B cell (primary cell): Measurements from ENCODE around the gene STARD9. TPM values are rescaled to one million over a fixed set of nuclear protein-coding genes. Genes with fewer than 3 reads are reported as not detected.

ENCODE experiments used
- ATAC-seq: fragments of 200-7000 bp; cut with Tn5 transposase; one replicate; pipeline ENCODE4 v1.10.0; 2021; ENCODE audit warnings: low read depth, mild to moderate bottlenecking, moderate number of reproducible peaks, moderate library complexity
- CTCF ChIA-PET: fragments of 350-600 bp; sonication (Branson Sonifier 250); formaldehyde crosslinking; loops from one replicate; lab custom pipeline; 2021; ENCODE audit warnings: antibody characterized with exemption, inconsistent platforms; lab: Charles Lee
- POLR2A ChIA-PET: fragments of 350-600 bp; sonication (Branson Sonifier 250); formaldehyde crosslinking; loops from one replicate; lab custom pipeline; 2021; ENCODE audit warnings: antibody characterized with exemption; lab: Charles Lee
- DNase-seq: peaks from one replicate; pipeline ENCODE4 v3.0.0; 2013
- H2AFZ ChIP-seq: 2 replicates; pipeline ENCODE4 v1.6.1; 2012; ENCODE audit warnings: mild to moderate bottlenecking, low read depth, low read length; ENCODE audit not compliant: insufficient read depth, poor library complexity, severe bottlenecking
- H3K27ac ChIP-seq, 2 donors: 1 replicate in 1 of 2; 2 replicates in 1 of 2; pipeline ENCODE4 v1.5.1; 2012 to 2013; ENCODE audit warnings: low read length in 2 of 2, mild to moderate bottlenecking in 2 of 2, moderate library complexity in 1 of 2
- H3K27me3 ChIP-seq, 4 experiments: fragments of 200-600 bp in 1 of 4; sonication (generic) in 1 of 4; replicated peaks in 1 of 4; 1 replicate in 2 of 4; 2 replicates in 2 of 4; pipeline versions ENCODE4 v1.6.1 to v1.7.0; 2013 to 2016; ENCODE audit warnings: low read length in 3 of 4, mild to moderate bottlenecking in 2 of 4, mixed read lengths in 1 of 4, moderate library complexity in 1 of 4; ENCODE audit not compliant: insufficient read depth in 4 of 4, control insufficient read depth in 3 of 4; ENCODE audit errors: control extremely low read depth in 1 of 4
- H3K36me3 ChIP-seq, 2 experiments: replicated peaks in 1 of 2; 1 replicate in 1 of 2; 2 replicates in 1 of 2; pipeline versions ENCODE4 v1.6.1 to v1.7.1; 2013; ENCODE audit warnings: low read length in 1 of 2; ENCODE audit not compliant: insufficient read depth in 2 of 2, control insufficient read depth in 1 of 2; ENCODE audit errors: control extremely low read depth in 1 of 2, extremely low read depth in 1 of 2
- H3K4me1 ChIP-seq, 2 donors: fragments of 200-600 bp in 1 of 2; sonication (generic) in 1 of 2; 1 replicate in 1 of 2; 2 replicates in 1 of 2; pipeline versions ENCODE4 v1.5.1 to v1.6.1; 2013 to 2017; ENCODE audit warnings: low read length in 2 of 2; ENCODE audit not compliant: control insufficient read depth in 2 of 2, insufficient read depth in 2 of 2
- H3K4me2 ChIP-seq: replicated peaks from 2 replicates; pipeline ENCODE3; 2012; ENCODE audit warnings: mild to moderate bottlenecking, low read depth, low read length; ENCODE audit not compliant: poor library complexity, severe bottlenecking
- H3K4me3 ChIP-seq, 5 experiments: fragments of 200-600 bp in 1 of 5; sonication (generic) in 1 of 5; 1 replicate in 3 of 5; 2 replicates in 2 of 5; pipeline versions ENCODE4 v1.5.1 to v1.7.0; 2011 to 2016; ENCODE audit warnings: low read length in 4 of 5, mild to moderate bottlenecking in 4 of 5, low read depth in 2 of 5, control low read depth in 1 of 5, moderate library complexity in 1 of 5; ENCODE audit not compliant: insufficient read depth in 1 of 5; ENCODE audit errors: control extremely low read depth in 1 of 5, extremely low read depth in 1 of 5
- H3K79me2 ChIP-seq: fragments of 200-600 bp; sonication (generic); one replicate; pipeline ENCODE4 v1.6.0; 2016; ENCODE audit warnings: low read length; ENCODE audit not compliant: control insufficient read depth, insufficient read depth
- H3K9ac ChIP-seq: fragments of 200-600 bp; sonication (generic); 2 replicates; pipeline ENCODE4 v1.6.1; 2017; ENCODE audit warnings: mild to moderate bottlenecking, low read length, moderate library complexity
- H3K9me3 ChIP-seq, 3 donors: one replicate each; pipeline versions ENCODE4 v1.6.1 to v1.7.1; 2013; ENCODE audit warnings: low read length in 2 of 3; ENCODE audit not compliant: control insufficient read depth in 2 of 3, insufficient read depth in 1 of 3; ENCODE audit errors: control extremely low read depth in 1 of 3
- H4K20me1 ChIP-seq: 2 replicates; pipeline ENCODE4 v1.6.0; 2012; ENCODE audit warnings: mild to moderate bottlenecking, low read length; ENCODE audit not compliant: insufficient read depth, control insufficient read depth, poor library complexity, severe bottlenecking
- H3K27ac Mint-ChIP-seq: one replicate; pipeline ENCODE4 v1.8.0; 2021; ENCODE audit warnings: mixed read lengths
- H3K27me3 Mint-ChIP-seq: one replicate; pipeline ENCODE4 v1.8.0; 2021; ENCODE audit warnings: mixed read lengths
- H3K4me1 Mint-ChIP-seq: one replicate; pipeline ENCODE4 v1.8.0; 2021; ENCODE audit warnings: mixed read lengths
- H3K4me3 Mint-ChIP-seq: one replicate; pipeline ENCODE4 v1.8.0; 2021; ENCODE audit warnings: mixed read lengths
- H3K9me3 Mint-ChIP-seq: one replicate; pipeline ENCODE4 v1.8.0; 2022; ENCODE audit warnings: mixed read lengths; ENCODE audit not compliant: insufficient read depth
- EZH2 ChIP-seq: IDR thresholded peaks from 2 replicates; pipeline ENCODE4 v1.6.1; 2012; ENCODE audit warnings: borderline replicate concordance, low read depth, mild to moderate bottlenecking, moderate library complexity, low read length; ENCODE audit not compliant: insufficient read depth, poor library complexity, severe bottlenecking
- WGBS: methylation state at CpG from one replicate; pipeline ENCODE4 v1.1.5; 2013; ENCODE audit warnings: missing lambda C conversion rate; ENCODE audit not compliant: insufficient coverage; 5-methylcytosine and 5-hydroxymethylcytosine counted together
- intact Hi-C: fragments of 100-400 bp; cut with micrococcal nuclease; formaldehyde crosslinking; loops from one replicate; pipeline ENCODE4 v1.10.0; 2022
- polyA plus RNA-seq: library from polyadenylated mRNA; depleted of rRNA; stranded (reverse); fragments of >200 nt; gene quantifications from 2 replicates; pipeline ENCODE4 v1.2.3, GENCODE V29; 2012
- total RNA-seq, 2 donors: library from RNA; stranded (reverse); fragments of 120-200 nt in 1 of 2; gene quantifications; 1 replicate in 1 of 2; 2 replicates in 1 of 2; pipeline versions ENCODE4 v1.2.3 to v1.2.4, GENCODE V29; 2013 to 2022
- TF ChIP-seq, protein P1 (sequence below): fragments of 200-600 bp; IDR thresholded peaks from one replicate; pipeline ENCODE4 v1.8.0; 2022; ENCODE audit warnings: antibody characterized with exemption, mild to moderate bottlenecking

Gene STARD9
- total and polyA plus RNA-seq, 2 donors (not counting 1 experiment from before 2014, with no cell fraction given): 5.0 to 23.1 TPM

DNA sequence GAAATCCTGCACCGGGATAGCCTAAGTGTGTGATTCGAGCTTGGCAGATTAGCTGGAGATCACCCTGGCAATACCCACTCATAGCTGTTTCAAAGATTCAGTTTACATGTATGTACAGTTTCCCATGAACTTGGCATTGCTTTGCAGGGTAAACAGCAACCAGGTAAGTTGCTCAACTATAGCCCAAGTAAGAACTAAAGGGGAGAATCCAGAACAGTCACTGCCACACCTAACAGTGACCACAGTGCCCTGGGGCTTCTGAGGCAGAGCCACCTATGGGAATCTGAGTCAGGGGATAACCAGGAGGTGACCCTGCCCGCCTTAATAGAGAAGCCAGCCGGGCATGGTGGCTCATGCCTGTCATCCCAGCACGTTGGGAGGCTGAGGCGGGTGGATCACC is 145.6 kb downstream of the STARD9 start:
- Mint-ChIP-seq H3K4me1 (no peaks in the 10 kb centered on the region), H3K27ac (no peak overlapping the region), H3K4me3 (no peak overlapping the region), H3K27me3 (no peaks in the 10 kb centered on the region), H3K9me3 (no peaks in the 10 kb centered on the region)
- WGBS: 100% methylated on average over 4 of the region's 6 CpGs
- H4K20me1 ChIP-seq: no peaks in the 10 kb centered on the region
- H3K27ac ChIP-seq: no peak overlapping the region
- ChIA-PET POLR2A (no interaction called here), CTCF (no interaction called here)
- H3K4me2 ChIP-seq: no peak overlapping the region
- no peaks in the 10 kb centered on the region for H3K79me2 ChIP-seq
- H3K4me1 ChIP-seq: no peaks in the 10 kb centered on the region
- ATAC-seq (no peak), DNase-seq (no peak)
- H3K9ac ChIP-seq: no peak overlapping the region
- peaks cover 10 to 36% of the 10 kb centered on the region in 2 experiments for H3K36me3 ChIP-seq
- no peaks in the 10 kb centered on the region for H3K9me3 ChIP-seq
- H2AFZ ChIP-seq: no peak overlapping the region
- intact Hi-C loops: no loop called here
- H3K4me3 ChIP-seq: no peak overlapping the region
- H3K27me3 ChIP-seq: no peaks in the 10 kb centered on the region
- TF ChIP-seq, protein P1, sequence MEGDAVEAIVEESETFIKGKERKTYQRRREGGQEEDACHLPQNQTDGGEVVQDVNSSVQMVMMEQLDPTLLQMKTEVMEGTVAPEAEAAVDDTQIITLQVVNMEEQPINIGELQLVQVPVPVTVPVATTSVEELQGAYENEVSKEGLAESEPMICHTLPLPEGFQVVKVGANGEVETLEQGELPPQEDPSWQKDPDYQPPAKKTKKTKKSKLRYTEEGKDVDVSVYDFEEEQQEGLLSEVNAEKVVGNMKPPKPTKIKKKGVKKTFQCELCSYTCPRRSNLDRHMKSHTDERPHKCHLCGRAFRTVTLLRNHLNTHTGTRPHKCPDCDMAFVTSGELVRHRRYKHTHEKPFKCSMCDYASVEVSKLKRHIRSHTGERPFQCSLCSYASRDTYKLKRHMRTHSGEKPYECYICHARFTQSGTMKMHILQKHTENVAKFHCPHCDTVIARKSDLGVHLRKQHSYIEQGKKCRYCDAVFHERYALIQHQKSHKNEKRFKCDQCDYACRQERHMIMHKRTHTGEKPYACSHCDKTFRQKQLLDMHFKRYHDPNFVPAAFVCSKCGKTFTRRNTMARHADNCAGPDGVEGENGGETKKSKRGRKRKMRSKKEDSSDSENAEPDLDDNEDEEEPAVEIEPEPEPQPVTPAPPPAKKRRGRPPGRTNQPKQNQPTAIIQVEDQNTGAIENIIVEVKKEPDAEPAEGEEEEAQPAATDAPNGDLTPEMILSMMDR: no peak
- no peak for TF ChIP-seq EZH2

- no peaks in the 10 kb centered on the region for H3K4me1 ChIP-seq
- H3K4me3 ChIP-seq: no peak overlapping the region
- Mint-ChIP-seq H3K27ac (no peak overlapping the region), H3K9me3 (no peaks in the 10 kb centered on the region), H3K27me3 (no peaks in the 10 kb centered on the region), H3K4me3 (no peak overlapping the region), H3K4me1 (no peaks in the 10 kb centered on the region)
- DNase-seq: no peak
- no peaks in the 10 kb centered on the region for H4K20me1 ChIP-seq
- H3K9me3 ChIP-seq: no peaks in the 10 kb centered on the region
- no peak overlapping the region for H3K9ac ChIP-seq
- H3K36me3 ChIP-seq: peaks cover 9 to 45% of the 10 kb centered on the region in 2 experiments
- H3K27me3 ChIP-seq: no peaks in the 10 kb centered on the region
- no peak overlapping the region for H3K4me2 ChIP-seq
- no peak overlapping the region for H2AFZ ChIP-seq
- CTCF ChIA-PET: no interaction called here
- H3K27ac ChIP-seq: no peak overlapping the region
- no peak for ATAC-seq
- TF ChIP-seq, protein P1: no peak
- TF ChIP-seq EZH2: no peak
- intact Hi-C loops: no loop called here
- POLR2A ChIA-PET: no interaction called here
- H3K79me2 ChIP-seq: no peaks in the 10 kb centered on the region
- WGBS: 95% methylated on average over 2 of the region's 3 CpGs
These were observed 146.5 kb downstream of the STARD9 start for GRCh38 chr15:42721916-42722315.
